Mononuclear cell (primary cell): Measurements from ENCODE around the gene UBE3C. TPM values are rescaled to one million over a fixed set of nuclear protein-coding genes. Genes with fewer than 3 reads are reported as not detected.

Source experiments
- H3K27me3 ChIP-seq: 2 replicates; pipeline ENCODE4 v1.6.0; 2011; ENCODE audit warnings: low read length, control low read depth; ENCODE audit not compliant: insufficient read depth
- H3K4me1 ChIP-seq: 2 replicates; pipeline ENCODE4 v1.5.1; 2011; ENCODE audit warnings: mild to moderate bottlenecking, low read length, control low read depth; ENCODE audit not compliant: insufficient read depth
- H3K4me3 ChIP-seq: 2 replicates; pipeline ENCODE4 v1.5.1; 2011; ENCODE audit warnings: mild to moderate bottlenecking, low read length, moderate library complexity
- H3K9me3 ChIP-seq: 2 replicates; pipeline ENCODE4 v1.5.1; 2011; ENCODE audit warnings: low read depth, mild to moderate bottlenecking, control low read depth, low read length
- total RNA-seq: library from RNA; depleted of rRNA; stranded (reverse); fragments of >200 nt; gene quantifications from one replicate; pipeline ENCODE4 v1.2.3, GENCODE V29; 2012

Gene UBE3C
- total RNA-seq, 1 donor = 44.0 TPM

DNA sequence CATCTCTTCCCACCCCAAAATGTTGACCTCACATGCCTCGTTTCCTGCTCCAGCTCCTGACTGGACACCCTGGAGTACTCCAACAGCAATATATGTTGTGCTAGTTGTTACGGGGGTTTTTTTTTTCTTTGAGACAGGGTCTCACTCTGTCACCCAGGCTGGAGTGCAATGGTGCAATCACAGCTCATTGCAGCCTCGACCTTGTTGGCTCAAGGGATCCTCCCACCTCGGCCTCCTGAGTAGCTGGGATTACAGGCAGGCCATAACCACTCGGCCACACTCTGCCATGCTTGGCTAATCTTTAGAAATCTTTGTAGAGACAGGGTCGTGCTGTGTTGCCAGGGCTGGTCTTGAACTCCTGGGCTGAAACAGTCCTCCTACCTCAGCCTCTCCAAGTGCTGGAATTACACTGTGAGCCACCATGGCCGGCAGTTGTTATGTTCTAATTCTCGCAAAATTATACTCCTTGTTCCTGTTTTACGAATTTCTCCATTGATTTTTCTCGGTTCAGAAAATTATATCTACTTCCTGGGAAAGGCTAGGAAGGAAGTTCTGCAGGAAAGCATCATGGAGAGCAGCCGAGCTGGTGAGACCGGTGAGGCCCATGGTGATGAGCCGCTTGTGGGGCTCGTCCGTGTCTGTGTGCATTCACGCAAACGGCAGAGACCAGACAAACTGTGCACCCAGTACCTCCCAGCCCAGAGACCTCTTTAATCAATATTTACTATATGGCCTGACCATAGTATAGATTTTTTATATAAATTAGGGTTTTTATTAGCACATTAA lies 145.7 kb downstream of the UBE3C start:
- Histone ChIP-seq H3K4me1 (peaks cover 8% of the 10 kb centered on the region), H3K27me3 (peaks cover 6% of the 10 kb centered on the region), H3K9me3 (no peaks in the 10 kb centered on the region), H3K4me3 (no peak overlapping the region)

DNA sequence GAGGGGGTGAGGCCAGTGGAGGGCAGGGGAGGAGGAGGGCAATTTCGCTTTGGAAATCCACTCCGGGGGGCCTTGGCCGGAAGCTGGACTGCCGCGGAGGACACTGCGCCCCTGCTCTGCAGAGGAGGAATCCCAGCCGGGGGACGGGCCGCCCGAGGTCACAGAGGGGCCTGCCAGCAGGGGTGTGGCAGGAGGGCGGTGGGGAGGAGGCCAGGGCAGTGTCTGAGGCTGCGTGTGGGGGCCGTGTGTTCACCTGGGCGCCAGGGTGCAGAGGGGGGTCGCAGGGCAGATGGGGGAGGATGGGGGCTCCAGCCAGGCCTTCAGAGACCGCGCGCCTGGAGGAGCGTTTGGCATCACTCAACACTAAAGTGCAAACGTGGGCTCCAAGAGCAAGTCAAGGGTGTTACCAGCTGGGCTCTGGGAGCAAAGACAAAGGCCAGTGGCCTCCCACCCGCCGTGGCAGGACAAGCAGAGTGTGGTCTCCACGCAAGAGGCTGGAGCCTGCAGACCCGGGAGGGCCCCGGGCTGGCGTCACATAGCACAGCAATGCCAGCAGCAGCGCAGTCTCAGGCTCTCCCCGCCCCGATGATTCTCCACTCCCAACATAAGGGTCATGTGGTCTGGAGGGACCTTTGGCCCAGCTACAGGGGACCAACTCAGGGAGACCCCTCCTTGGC lies 152.8 kb downstream of the UBE3C start:
- no peaks in the 10 kb centered on the region for H3K9me3 ChIP-seq

DNA sequence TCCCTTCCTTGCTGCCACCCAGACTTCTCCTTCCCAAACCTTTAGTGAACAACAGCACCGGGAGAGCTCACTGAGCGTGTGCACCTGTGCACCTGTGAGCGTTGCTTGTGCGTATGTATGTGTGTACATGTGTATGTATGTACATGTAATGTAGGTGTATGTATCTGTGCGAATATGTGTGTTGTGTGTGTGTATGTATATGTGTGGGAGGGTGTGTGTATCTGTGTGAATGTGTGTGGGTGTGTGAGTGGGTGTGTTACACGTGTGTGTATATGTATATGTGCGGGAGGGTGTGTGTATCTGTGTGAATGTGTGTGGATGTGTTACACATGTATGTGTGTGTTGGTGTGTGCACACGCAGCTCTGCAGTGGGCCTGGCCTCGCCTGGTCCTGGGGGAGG lies 153.5 kb downstream of the UBE3C start:
- Histone ChIP-seq H3K9me3 (no peaks in the 10 kb centered on the region), H3K27me3 (no peaks in the 10 kb centered on the region), H3K4me3 (no peak overlapping the region), H3K4me1 (no peaks in the 10 kb centered on the region)

More for the DNA sequence above, 152.8 kb downstream of the UBE3C start:
- H3K27me3 ChIP-seq = no peaks in the 10 kb centered on the region
- no peak overlapping the region for H3K4me3 ChIP-seq
- H3K4me1 ChIP-seq = no peaks in the 10 kb centered on the region

DNA sequence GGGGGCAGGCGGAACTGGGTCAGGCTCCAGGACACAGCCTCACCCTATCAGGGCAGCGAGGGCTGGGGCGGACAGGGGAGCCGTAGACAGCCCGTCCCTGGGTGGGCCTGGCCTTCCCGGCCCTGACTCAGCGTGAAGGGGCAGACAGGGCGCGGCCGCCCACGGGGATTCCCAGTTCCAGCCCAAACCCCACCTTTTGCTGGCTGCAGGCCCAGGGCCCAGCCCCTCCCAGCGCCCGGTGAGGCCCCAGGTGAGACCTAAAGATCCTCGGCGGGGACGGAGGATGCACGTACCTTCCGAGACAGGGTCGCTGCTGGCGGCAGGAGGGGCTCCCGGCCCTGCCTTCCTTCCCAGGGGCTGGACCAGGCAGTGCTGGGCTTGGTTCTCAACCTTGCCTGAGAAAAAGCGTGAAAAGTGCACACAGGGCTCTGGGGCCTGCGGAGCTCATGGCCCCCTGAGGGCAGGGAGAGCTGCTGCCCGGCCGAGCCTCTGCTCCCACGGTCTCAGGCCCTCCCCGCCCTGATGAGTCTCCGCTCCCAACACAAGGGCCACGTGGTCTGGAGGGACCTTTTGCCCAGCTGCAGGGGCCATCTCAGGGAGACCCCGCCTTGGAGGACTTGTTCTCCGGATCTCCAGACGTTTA lies 154.2 kb downstream of the UBE3C start:
- H3K4me3 ChIP-seq = no peak overlapping the region
- H3K27me3 ChIP-seq = no peaks in the 10 kb centered on the region
- H3K9me3 ChIP-seq = no peaks in the 10 kb centered on the region
- H3K4me1 ChIP-seq = no peaks in the 10 kb centered on the region

DNA sequence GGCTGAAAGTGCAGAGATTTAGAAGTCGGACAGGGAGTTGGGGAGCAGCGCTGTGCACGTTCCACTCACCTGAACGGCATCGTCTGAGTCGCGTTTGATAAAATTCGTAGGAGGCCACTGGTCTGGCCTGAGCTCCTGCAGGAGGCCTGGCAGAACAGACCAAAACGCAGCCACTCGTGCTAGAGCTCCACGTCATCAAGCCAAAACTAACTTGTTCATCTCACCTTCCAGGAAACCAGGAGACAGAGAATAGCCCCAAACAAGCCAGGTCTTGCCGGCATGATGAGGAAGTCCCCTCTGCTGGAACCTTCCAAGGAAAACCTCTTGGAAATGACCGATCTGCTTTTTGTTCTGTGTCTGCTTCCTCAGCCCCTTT lies 154.7 kb downstream of the UBE3C start:
- Histone ChIP-seq H3K4me1 (peaks cover under 1% of the 10 kb centered on the region), H3K27me3 (no peaks in the 10 kb centered on the region), H3K9me3 (no peaks in the 10 kb centered on the region), H3K4me3 (no peak overlapping the region)

DNA sequence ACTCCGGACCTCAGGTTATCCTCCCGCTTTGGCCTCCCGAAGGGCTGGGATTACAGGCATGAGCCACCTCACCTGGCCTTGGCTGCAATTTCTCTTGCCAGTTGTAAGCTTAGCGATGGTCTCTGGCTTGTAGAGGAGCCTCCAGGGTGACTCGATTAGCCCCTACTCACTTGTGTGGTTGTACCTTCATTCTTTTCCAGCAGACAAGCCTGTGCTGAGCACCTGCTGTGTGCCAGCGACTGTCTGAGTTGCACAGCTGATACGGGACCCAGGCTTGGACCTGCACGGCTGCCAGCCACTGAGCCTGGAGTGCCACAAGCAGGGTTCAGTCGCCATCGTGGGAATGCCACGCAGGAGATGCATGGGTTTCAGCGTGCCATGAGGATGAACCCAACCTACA lies 156.0 kb downstream of the UBE3C start:
- H3K9me3 ChIP-seq = no peaks in the 10 kb centered on the region
- peaks cover 14% of the 10 kb centered on the region for H3K4me1 ChIP-seq
- no peak overlapping the region for H3K4me3 ChIP-seq
- H3K27me3 ChIP-seq = no peaks in the 10 kb centered on the region

DNA sequence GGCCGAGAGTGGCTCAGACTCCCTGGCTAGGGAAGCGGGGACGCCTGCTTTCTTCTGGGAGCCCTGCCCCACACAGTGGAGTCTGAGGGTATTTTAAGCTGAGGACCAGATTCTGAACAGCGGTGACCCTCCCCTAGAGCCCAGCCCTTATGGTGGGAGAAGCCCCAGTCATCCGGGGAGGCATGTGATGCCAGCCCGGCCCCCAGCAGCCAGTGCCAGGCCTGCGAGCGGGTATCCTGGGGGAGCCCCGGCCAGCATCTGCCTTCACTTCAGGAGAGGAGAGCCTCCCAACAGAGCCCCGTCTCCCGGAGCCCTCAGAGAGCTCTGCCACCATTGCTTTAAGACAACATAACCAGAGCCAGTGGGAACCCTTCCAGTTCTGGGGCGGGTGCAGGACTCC lies 156.6 kb downstream of the UBE3C start:
- Histone ChIP-seq H3K4me3 (no peak overlapping the region), H3K9me3 (no peaks in the 10 kb centered on the region), H3K27me3 (no peaks in the 10 kb centered on the region), H3K4me1 (peaks cover 20% of the 10 kb centered on the region)

DNA sequence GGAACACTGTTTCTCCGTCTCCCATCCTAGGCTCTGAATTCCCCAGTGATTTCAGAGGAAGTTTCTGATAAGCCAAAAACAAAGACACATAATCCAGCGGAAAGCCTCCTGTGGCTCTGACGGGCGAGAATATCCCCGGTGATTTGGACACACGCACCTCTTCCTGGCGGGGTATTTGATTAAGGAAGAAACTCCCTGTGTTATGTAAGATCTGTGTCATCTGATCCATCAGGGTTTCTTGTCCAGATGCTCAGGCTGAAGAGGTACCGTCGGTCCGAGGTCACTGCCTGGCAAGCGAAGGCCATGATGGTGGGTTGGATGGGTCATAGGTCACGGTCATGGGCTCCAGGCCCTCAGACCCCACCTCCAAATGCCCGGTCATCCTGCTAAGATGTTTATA lies 158.5 kb downstream of the UBE3C start:
- H3K4me1 ChIP-seq = peaks cover 38% of the 10 kb centered on the region
- no peaks in the 10 kb centered on the region for H3K9me3 ChIP-seq
- H3K4me3 ChIP-seq = no peak overlapping the region
- H3K27me3 ChIP-seq = no peaks in the 10 kb centered on the region

DNA sequence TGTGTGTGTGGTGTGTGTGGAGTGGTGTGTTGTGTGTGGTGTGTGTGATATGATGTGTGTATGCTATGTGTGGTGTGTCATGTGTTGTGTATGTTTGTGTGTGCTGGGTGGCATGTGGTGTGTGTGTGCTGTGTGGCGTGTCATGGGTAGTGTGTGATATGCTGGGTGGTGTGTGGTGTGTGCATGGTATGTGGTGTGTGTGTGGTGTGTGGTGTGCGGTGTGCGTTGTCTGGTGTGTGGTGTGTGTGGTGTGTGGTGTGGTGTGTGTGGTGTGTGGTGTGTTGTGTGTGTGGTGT lies 160.5 kb downstream of the UBE3C start:
- Histone ChIP-seq H3K9me3 (no peaks in the 10 kb centered on the region), H3K4me1 (peaks cover 49% of the 10 kb centered on the region), H3K27me3 (no peaks in the 10 kb centered on the region), H3K4me3 (no peak overlapping the region)

DNA sequence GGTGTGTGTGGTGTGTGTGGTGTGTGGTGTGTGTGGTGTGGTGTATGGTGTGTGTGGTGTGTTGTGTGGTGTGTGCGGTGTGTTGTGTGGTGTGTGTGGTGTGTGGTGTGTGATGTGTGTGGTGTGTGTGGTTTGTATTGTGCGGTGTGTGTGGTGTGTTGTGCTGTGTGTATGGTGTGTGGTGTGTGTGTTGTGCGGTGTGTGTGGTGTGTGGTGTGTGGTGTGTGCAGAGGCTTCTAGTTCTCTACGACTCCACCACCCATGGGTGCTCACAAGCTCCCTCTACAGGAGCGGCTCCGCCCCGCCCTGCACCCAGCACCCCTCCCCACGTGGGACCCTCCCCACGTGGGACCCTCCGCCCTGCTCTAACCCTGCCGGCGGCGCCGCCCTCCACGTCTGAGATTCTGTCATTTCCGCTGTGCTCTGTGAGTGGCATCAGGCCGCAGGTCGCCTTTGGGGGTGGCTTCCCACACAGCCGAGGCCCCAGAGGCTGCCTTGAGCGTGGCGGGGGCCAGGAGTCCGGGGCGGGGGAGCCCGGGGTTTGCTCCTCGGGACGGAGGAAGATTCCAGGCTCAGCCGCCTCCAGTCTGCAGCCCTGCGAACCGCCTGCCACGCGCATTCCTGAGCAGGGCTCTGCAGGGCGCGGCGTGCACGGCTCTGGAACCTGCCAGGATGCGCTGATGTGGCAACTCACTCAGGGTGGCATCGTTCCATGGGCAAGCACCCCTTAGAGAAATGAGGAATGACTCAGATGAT lies 161.1 kb downstream of the UBE3C start:
- H3K4me1 ChIP-seq = peaks cover 49% of the 10 kb centered on the region

DNA sequence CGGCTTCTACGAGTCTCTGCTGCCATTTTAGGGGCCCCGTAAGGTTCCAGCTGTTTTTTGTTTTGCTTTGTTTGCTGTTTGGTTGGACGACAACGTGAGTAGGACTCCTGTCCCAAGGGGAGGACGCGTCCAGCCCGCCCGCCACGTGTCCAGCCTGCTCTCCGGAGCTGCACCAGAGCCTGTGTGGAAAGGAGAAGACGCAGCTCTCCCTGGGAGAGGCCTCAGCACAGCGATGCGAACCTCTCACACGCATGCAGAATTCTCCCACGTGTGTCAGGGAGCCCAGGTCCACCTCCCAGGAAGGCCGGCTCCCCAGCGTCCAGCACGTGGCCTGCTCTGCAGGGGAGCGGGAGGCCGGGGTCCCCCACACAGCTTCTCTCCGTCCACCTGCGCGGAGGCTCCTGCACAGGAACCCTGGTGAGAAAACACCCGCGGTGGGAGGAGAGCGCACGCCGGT lies 161.7 kb downstream of the UBE3C start:
- no peaks in the 10 kb centered on the region for H3K27me3 ChIP-seq
- H3K9me3 ChIP-seq = no peaks in the 10 kb centered on the region
- no peak overlapping the region for H3K4me3 ChIP-seq
- H3K4me1 ChIP-seq = peaks cover 49% of the 10 kb centered on the region

More for the DNA sequence above, 161.1 kb downstream of the UBE3C start:
- Histone ChIP-seq H3K4me3 (no peak overlapping the region), H3K27me3 (no peaks in the 10 kb centered on the region), H3K9me3 (no peaks in the 10 kb centered on the region)

DNA sequence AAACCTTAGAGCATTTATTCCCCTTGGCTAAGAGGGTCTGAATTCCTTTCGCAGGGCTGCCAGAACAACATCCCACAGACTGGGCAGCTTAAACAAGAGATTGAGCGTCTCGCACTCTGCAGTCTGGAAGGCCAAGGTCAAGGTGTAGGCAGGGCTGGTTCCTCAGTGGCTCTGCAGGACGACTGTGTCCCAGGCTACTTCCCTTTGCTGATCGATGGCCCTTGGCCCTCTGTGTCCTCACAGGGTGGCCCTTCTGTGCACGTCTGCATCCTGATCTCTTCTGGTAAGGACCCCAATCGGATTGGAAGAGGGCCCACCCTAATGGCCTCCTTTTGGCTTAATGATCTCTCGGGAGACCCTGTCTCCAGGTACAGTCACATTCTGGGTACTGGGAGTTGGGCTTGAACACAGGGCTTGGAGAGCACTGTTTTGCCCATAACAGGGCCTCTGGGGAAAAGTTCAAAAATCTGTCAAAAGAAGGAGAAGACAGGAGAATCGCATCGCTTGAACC lies 162.9 kb downstream of the UBE3C start:
- Histone ChIP-seq H3K4me3 (no peak overlapping the region), H3K4me1 (peaks cover 49% of the 10 kb centered on the region), H3K9me3 (no peaks in the 10 kb centered on the region), H3K27me3 (no peaks in the 10 kb centered on the region)

DNA sequence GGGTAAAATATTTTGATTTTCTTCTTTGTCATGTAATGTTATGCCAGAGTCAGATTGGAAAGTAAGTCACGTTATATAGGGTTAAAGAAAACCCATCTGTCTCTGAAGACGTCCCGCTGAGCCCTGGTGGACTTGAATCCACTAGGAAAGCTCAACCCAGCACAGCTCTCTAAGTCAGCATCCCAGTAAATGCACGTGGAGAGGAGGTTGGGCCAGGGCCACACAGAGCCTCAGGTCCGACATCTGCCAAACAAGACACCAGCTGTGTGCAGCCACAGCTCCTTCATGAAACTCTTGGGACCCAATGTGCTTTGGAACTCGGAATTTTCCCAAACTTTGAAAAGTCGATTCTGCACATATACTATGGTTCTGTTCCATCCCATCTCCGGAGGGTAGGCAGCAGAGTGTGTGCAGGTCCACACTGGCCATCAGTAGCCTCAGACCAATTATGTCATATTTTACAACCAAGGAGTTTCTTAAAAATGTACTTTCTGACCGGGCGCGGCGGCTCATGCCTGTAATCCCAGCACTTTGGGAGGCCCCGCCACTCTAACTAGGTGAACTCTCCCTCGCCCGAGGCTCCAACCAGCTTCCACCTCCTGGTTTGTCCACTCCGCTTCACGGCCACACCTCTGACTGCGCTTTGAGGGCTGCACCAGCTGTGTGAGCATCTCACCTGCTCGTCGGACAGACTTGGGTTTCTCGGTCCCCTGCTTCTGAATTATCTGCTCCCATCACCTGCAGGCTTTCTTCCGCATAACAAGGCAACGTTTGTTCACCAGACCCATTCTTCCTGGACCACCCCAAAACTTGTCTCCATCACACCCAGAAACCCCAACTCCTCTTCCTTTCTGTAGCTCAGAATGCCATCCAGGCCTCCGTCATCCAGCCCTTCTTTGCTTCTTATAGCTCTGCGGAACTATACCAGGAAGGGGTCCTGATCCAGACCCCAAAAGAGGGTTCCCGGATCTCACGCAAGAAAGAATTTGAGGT lies 168.4 kb downstream of the UBE3C start:
- no peaks in the 10 kb centered on the region for H3K9me3 ChIP-seq
- H3K4me3 ChIP-seq = no peak overlapping the region
- peaks cover 11% of the 10 kb centered on the region for H3K4me1 ChIP-seq
- H3K27me3 ChIP-seq = no peaks in the 10 kb centered on the region
